Activated CD4-positive, alpha-beta T cell treated with anti-CD3 and anti-CD28 coated beads, Interleukin-2, amount 50 U/mL, for 48 hours (primary cell): ENCODE data around the gene RAB40C.

Source experiments
- DNase-seq, 2 experiments: peaks; one replicate each; pipeline ENCODE4 v3.0.0-alpha.2; 2020

RAB40C gene

GRCh38 chr16:634051-634670 lies 44.3 kb downstream of the RAB40C start:
- DNase-seq: no peak

- DNase-seq: no peak
These were observed 45.1 kb downstream of the RAB40C start for GRCh38 chr16:634996-635395.

DNA sequence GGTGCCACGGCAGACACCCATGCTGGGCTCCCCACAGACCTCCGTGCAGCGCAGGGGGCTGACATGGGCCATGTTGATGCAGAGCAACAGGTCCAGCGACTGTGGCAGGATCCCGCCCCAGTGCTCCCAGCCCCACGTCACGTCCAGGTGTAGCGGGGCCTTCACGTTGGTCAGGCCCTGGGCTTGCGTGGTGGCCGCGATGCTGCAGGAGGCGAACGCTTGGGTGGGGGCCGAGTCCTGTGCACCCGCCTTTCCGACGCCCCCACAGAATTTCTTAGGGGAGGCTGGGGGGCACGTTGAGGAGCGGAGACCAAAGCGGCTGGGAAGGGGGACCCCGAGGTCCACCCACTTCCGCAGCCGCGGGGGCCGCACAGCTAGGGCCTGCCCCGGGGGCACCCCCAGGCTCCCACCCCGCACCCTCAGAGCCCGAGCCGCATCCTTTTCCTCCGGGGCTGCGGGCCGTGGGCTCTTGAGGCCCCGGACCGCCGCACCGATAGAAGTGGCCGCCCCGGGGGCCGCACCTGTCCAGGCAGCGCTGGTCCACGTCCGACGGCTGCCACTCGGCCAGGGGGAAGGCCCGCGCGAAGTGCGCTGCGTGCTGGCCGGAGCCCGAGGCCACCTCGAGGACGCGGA lies 45.8 kb downstream of the RAB40C start:
- DNase-seq: peak in 1 of 2 experiments; percentile 29

GRCh38 chr16:636206-637080 lies 46.6 kb downstream of the RAB40C start, which contains the start of gene METTL26:
TSS of gene METTL26 (minus strand) at chr16:636305. CDS start at chr16:636290, 15 bp downstream.
- DNase-seq: peak; percentile 92 to 94

DNA sequence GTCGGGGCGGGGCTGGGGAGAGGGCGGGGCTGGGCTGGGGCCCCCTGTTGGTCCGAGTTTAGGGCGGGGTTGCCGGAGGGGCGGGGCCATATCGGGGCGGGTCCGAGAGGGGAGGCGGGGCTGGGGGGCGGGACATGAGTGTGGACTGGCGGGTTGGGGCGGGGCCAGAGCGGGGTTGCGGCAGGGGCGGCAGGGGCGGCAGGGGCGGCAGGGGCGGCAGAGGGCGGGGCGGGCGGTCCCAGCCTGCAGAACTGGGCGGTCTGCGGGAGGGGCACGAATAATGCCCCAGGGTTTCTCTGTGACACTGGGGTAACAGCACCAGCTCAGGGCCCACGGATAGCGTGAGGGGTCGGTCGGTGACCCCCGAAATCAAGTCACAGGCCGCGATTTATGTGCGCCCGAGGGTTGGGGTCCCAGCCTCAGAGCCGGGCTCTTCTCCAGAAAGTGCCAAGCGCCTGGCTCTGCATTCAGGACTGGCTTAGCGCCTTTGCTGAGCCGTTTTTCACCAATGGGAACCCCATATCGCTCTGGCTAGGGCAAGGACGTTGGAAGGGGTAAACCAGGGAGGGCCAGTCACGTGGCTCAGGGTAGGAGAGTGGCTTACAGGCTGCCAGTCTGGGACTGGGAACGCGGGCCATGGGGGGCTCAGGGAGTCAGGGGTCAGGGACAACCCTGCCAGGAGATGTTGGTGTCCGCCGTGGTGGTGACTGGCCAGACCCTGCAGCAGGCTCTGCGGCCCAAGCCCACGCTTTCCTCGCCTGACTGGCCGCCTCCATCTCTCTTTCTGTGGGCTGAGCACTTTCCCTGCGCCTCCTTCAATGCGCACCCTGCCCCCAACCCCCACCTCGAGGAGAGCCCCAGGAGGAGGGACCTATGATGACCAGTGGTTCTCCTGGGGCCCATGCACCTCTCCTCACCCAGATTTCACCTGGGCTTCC lies 47.5 kb downstream of the RAB40C start:
- peak; percentile 86 to 89 for DNase-seq

DNA sequence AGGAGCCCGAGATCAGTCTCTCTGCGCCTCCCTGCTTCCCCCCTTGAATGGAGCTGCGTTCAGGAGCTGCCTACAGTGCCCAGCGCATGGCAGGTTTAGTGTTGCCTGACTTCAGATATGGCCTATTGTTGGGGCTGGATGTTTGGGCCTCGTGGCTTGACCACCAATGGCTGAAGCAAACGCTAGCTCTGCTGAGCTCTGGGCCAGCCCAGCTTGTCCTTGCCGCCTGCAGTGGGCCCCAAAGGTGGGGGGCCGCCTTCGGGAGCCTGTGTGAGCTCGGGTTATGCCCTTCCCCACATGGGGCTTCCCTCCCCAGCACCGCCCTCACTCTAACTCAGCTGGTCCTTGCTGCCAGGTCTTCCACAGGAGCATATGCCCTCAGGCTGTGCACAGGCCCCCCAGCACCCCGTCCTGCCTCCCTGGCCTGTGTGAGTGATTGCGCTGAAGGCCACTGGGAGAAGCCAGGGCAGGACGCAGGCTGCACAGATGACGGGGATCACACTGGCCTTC lies 48.2 kb downstream of the RAB40C start:
- no peak for DNase-seq

DNA sequence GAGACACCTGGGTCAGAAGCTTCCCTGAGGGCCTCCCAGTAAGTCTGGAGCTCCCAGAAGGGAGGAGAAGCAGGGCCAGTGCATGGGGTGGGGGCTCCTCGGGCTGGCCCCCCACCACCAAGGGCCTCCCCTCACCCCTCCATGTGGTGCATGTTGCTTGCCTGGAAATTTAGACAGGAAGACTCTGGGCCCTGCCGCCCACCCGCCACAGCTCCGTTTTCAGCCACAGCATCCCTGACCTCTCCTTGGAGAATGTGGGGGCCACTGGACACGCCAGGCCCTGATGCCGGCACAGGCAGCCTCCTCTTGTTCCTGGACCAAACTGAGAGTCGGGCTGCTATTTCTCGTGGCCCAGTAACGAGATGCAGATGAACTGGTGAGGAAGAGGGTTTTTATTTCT lies 49.0 kb downstream of the RAB40C start:
- no peak for DNase-seq

- DNase-seq: no peak
These were observed 50.7 kb downstream of the RAB40C start for GRCh38 chr16:640614-641013.

DNA sequence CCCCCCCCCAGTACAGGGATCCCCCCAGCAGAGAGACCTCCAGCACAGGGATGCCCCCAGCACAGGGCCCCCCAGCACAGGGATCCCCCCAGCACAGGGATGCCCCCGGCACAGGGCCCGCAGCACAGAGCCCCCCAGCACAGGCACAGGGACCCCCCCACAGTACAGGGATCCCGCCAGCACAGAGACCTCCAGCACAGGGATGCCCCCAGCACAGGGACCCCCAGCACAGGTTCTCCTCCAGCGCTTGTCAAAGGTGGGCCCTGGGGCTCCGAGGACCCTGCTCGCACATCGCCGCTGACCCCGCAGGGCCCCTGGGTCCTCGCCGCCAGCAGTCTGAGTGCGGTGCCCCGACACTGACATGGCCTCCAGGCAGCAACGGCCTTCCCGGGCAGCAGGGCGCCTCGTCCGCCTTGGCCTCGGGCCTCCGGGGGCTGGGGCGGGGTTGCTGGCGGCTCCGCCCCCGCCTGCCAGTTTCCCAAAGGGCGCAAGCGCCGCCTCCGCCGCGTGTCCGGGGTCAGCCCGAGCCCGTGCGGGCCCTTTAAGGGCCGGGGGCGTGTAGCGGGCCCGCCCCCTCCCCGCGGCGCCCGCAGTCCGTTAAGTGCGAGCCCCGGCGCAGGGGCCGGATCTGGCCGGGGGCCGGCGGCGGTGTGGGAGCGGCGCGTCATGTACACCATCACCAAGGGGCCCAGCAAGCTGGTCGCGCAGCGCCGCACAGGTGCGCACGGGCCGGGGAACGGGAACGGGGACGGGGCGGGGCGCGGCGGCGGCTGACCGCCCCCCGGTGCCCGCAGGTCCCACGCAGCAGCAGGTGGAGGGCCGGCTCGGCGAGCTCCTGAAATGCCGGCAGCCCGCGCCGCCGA lies 51.7 kb downstream of the RAB40C start, which contains the start of gene MCRIP2:
MCRIP2 (plus strand) TSS at position 503 of the 863 bp plus-strand sequence; CDS start at position 667, 164 bp downstream.
- peak; percentile 84 to 86 for DNase-seq

- peak; percentile 53 to 55 for DNase-seq
These were observed 52.6 kb downstream of the RAB40C start for GRCh38 chr16:642189-643049.

GRCh38 chr16:643050-643368 lies 53.1 kb downstream of the RAB40C start:
- DNase-seq: no peak

- DNase-seq: no peak
These were observed 54.7 kb downstream of the RAB40C start for GRCh38 chr16:644556-644955.

GRCh38 chr16:645852-646678 lies 56.2 kb downstream of the RAB40C start:
- DNase-seq: no peak

GRCh38 chr16:646679-647172 lies 56.9 kb downstream of the RAB40C start:
- no peak for DNase-seq

GRCh38 chr16:647173-647902 lies 57.5 kb downstream of the RAB40C start:
- DNase-seq: no peak

DNA sequence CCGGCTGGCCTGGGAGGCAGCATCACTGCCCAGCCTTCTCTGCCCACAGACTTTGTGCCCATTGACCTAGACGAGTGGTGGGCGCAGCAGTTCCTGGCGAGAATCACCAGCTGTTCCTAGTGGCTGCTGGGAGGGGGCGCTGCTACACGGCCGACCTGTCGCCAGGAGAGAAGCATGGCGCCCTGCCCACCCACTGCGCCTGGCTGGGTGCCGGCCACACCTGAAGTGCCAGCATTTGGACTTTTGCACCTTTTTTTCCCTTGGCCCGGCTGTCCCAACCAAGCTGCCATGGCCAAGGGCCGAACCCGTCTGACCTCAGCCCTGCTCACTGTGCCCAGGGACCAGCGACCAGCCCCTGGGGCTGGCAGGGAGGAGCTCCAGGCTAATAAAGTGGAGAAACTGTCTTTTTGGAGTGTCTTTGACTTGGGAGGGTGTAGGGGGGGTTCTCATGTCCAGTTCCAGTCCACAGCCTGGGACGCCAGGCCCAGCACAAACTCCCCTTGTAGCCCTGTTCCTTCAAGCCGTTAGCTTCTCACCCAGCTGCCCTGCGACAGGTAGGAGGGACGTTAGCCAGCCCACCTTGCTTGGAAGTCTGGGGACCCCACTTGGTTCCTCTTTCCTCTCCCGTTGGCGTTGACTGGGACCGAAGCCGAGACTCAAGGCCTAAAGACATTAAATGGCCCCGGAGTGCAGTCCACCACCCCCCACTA lies 58.4 kb downstream of the RAB40C start:
- DNase-seq: peak; percentile 69 to 73

DNA sequence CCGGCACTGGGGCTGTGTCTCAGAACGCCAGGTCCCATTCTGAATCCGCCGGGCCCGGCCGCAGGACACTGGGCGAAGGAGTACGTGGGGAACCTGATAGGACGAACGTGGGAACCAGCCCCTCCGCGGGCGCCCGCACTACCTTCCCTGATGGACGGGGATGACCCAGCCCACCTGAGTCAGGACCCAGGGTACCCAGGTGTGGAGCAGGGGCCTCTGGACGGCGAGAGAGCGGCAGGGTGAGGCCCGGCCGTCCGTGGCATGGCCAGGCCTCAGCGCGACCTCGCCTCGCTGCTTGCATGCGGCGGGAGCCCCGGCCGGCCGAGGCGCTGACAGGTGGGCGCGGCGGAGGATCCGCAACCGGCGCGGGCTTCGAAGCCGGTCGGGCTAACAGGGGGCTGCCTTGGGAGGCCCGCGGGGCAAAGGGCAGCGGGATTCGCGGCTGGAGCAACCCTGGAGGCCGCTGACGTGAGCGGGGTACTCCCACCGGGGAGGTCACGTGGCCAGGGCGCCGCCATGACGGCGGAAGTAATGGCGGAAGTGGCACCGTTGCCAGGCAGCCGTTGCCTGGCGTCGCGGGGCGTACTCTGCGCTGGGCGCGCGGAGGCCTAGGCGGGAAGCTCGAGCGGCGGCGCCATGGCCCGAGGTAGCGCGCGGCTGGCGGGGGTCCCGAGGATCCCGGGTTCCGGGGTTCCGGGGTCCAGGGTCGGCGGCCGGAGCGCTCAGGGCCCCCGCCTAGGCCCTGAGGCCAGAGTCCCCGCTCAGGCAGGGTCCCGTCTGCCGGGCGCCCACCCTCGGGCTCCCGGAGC lies 59.1 kb downstream of the RAB40C start, which contains the start of gene WDR90:
WDR90 (plus strand) TSS at position 585 of the 809 bp plus-strand sequence; CDS start at position 637, 52 bp downstream.
- peak; percentile 92 to 95 for DNase-seq
